ENCODE results near the gene SIPA1L3.

- TF ChIP-seq CTCF (IDR thresholded peaks at IDR 0.05 in 4 of 5, conservative IDR thresholded peaks at IDR 0.05 in 1 of 5), result no peak
- TF ChIP-seq POLR2A (IDR thresholded peaks at IDR 0.05), result no peak
Measured at GRCh38 chr19:38180071-38180470, 273.1 kb downstream of the SIPA1L3 start.
